SH-SY5Y (cell line): ENCODE results near the gene SMPDL3B.

Source experiments
- GATA2 ChIP-seq: IDR thresholded peaks from 2 replicates; pipeline ENCODE4 v1.6.1; 2011; ENCODE audit warnings: mild to moderate bottlenecking, low read depth, low read length
- GATA3 ChIP-seq: IDR thresholded peaks from 2 replicates; pipeline ENCODE4 v1.6.1; 2011; ENCODE audit warnings: low read depth, mild to moderate bottlenecking, low read length, moderate library complexity

SMPDL3B gene

GRCh38 chr1:27972141-27972540 lies 37.3 kb downstream of the SMPDL3B start:
- TF ChIP-seq GATA2 (no peak), GATA3 (no peak)

- TF ChIP-seq GATA3: no peak
Observed at GRCh38 chr1:27973771-27974416, 39.1 kb downstream of the SMPDL3B start.

GRCh38 chr1:27974417-27974781 lies 39.6 kb downstream of the SMPDL3B start:
- TF ChIP-seq GATA3 (no peak), GATA2 (no peak)

GRCh38 chr1:27979151-27979858 lies 44.5 kb downstream of the SMPDL3B start:
- TF ChIP-seq GATA3: no peak
- no peak for TF ChIP-seq GATA2

GRCh38 chr1:27979859-27980201 lies 45.0 kb downstream of the SMPDL3B start:
- no peak for TF ChIP-seq GATA3

GRCh38 chr1:27980216-27980845 lies 45.5 kb downstream of the SMPDL3B start:
- TF ChIP-seq GATA3 (no peak), GATA2 (no peak)

GRCh38 chr1:27981145-27981544 lies 46.3 kb downstream of the SMPDL3B start:
- TF ChIP-seq GATA3: no peak
- TF ChIP-seq GATA2: no peak

GRCh38 chr1:27990920-27991537 lies 56.2 kb downstream of the SMPDL3B start:
- TF ChIP-seq GATA2 (no peak), GATA3 (no peak)

GRCh38 chr1:27992276-27992675 lies 57.5 kb downstream of the SMPDL3B start:
- no peak for TF ChIP-seq GATA2
- no peak for TF ChIP-seq GATA3

GRCh38 chr1:27993241-27993640 lies 58.4 kb downstream of the SMPDL3B start:
- TF ChIP-seq GATA2: no peak
- TF ChIP-seq GATA3: no peak

GRCh38 chr1:27994060-27994459 lies 59.3 kb downstream of the SMPDL3B start:
- no peak for TF ChIP-seq GATA2
- TF ChIP-seq GATA3: no peak

GRCh38 chr1:27999055-27999454 lies 64.3 kb downstream of the SMPDL3B start:
- TF ChIP-seq GATA2 (no peak), GATA3 (no peak)

- TF ChIP-seq GATA3 (no peak), GATA2 (no peak)
Observed at GRCh38 chr1:28002600-28002999, 67.8 kb downstream of the SMPDL3B start.
